KMS-11 (cell line): ENCODE measurements around the gene ANP32A.
A peak's percentile ranks its signal among the peaks of the same experiment; 100 is the strongest.

Experiments
- H2AFZ ChIP-seq: fragments of 200-600 bp; sonication (generic); 2 replicates; pipeline ENCODE4 v1.6.1; 2016; ENCODE audit warnings: antibody characterized with exemption, mixed run types, low read depth
- H3K27ac ChIP-seq: fragments of 200-600 bp; sonication (generic); 2 replicates; pipeline ENCODE4 v1.6.1; 2016; ENCODE audit warnings: mild to moderate bottlenecking, mixed run types
- H3K27me3 ChIP-seq: fragments of 200-600 bp; sonication (generic); 2 replicates; pipeline ENCODE4 v1.6.1; 2017; ENCODE audit warnings: mild to moderate bottlenecking, low read depth, mixed run types, moderate library complexity; ENCODE audit not compliant: insufficient read depth
- H3K36me3 ChIP-seq: fragments of 200-600 bp; sonication (generic); 2 replicates; pipeline ENCODE4 v1.6.1; 2017; ENCODE audit warnings: mild to moderate bottlenecking, mixed run types; ENCODE audit not compliant: insufficient read depth
- H3K4me1 ChIP-seq: fragments of 200-600 bp; sonication (generic); 2 replicates; pipeline ENCODE4 v1.6.1; 2016; ENCODE audit warnings: mild to moderate bottlenecking, low read depth, mixed run types; ENCODE audit not compliant: poor library complexity, severe bottlenecking
- H3K4me2 ChIP-seq: fragments of 200-600 bp; sonication (generic); 2 replicates; pipeline ENCODE4 v1.7.0; 2016; ENCODE audit warnings: mild to moderate bottlenecking, mixed run types
- H3K4me3 ChIP-seq: fragments of 200-600 bp; sonication (generic); IDR thresholded peaks from 2 replicates; pipeline ENCODE4 v1.6.1; 2017; ENCODE audit warnings: low read depth, low read length, mixed read lengths; ENCODE audit not compliant: insufficient read depth
- H3K79me2 ChIP-seq: fragments of 200-600 bp; sonication (generic); 2 replicates; pipeline ENCODE4 v1.6.1; 2016; ENCODE audit warnings: low read depth, mixed run types; ENCODE audit not compliant: insufficient read depth
- H3K9ac ChIP-seq: fragments of 200-600 bp; sonication (generic); 2 replicates; pipeline ENCODE4 v1.6.1; 2016; ENCODE audit warnings: mild to moderate bottlenecking, mixed run types
- H4K20me1 ChIP-seq: fragments of 200-600 bp; sonication (generic); 2 replicates; pipeline ENCODE4 v1.6.1; 2016; ENCODE audit warnings: mild to moderate bottlenecking, mixed run types; ENCODE audit not compliant: insufficient read depth
- CTCF ChIP-seq: fragments of 200-600 bp; sonication (generic); conservative IDR thresholded peaks from 2 replicates; pipeline ENCODE4 v1.6.1; 2017; ENCODE audit warnings: low read depth, mild to moderate bottlenecking, antibody characterized with exemption, low read length, moderate library complexity, mixed read lengths

Gene ANP32A

GRCh38 chr15:68782589-68783161, 38.0 kb downstream of the ANP32A start:
- no peaks in the 10 kb centered on the region for H3K27me3 ChIP-seq
- no peak overlapping the region for H3K27ac ChIP-seq
- H3K4me3 ChIP-seq = no peak overlapping the region
- no peak overlapping the region for H3K4me2 ChIP-seq
- no peak overlapping the region for H2AFZ ChIP-seq
- no peak overlapping the region for H3K9ac ChIP-seq
- H3K79me2 ChIP-seq = peaks cover 14% of the 10 kb centered on the region
- no peak for TF ChIP-seq CTCF
- H3K4me1 ChIP-seq = peaks cover 39% of the 10 kb centered on the region
- H3K36me3 ChIP-seq = peaks cover 14% of the 10 kb centered on the region; the same call in 1 of the 2 replicates
- H4K20me1 ChIP-seq = no peaks in the 10 kb centered on the region; the same call in 1 of the 2 replicates

- Histone ChIP-seq H3K27me3 (no peaks in the 10 kb centered on the region), H3K9ac (no peak overlapping the region), H3K4me2 (no peak overlapping the region), H3K4me1 (peaks cover 46% of the 10 kb centered on the region), H3K36me3 (peaks cover 12% of the 10 kb centered on the region; the same call in 1 of the 2 replicates), H4K20me1 (no peaks in the 10 kb centered on the region; the same call in 1 of the 2 replicates), H3K79me2 (peaks cover 7% of the 10 kb centered on the region), H3K27ac (no peak overlapping the region), H3K4me3 (no peak overlapping the region), H2AFZ (no peak overlapping the region)
- no peak for TF ChIP-seq CTCF
Observed at GRCh38 chr15:68781766-68782588, 38.7 kb downstream of the ANP32A start.

- peaks cover 12% of the 10 kb centered on the region; the same call in 1 of the 2 replicates for H3K36me3 ChIP-seq
- no peak overlapping the region for H3K9ac ChIP-seq
- no peaks in the 10 kb centered on the region; the same call in 1 of the 2 replicates for H4K20me1 ChIP-seq
- no peak overlapping the region for H3K4me3 ChIP-seq
- TF ChIP-seq CTCF = no peak
- no peak overlapping the region for H3K4me2 ChIP-seq
- H3K79me2 ChIP-seq = peaks cover under 1% of the 10 kb centered on the region
- H3K27ac ChIP-seq = no peak overlapping the region
- H3K4me1 ChIP-seq = peaks cover 54% of the 10 kb centered on the region
- no peaks in the 10 kb centered on the region for H3K27me3 ChIP-seq
- no peak overlapping the region for H2AFZ ChIP-seq
Observed at GRCh38 chr15:68781217-68781616, 39.5 kb downstream of the ANP32A start.

GRCh38 chr15:68778876-68779275, 41.8 kb downstream of the ANP32A start:
- no peaks in the 10 kb centered on the region for H3K27me3 ChIP-seq
- H4K20me1 ChIP-seq = no peaks in the 10 kb centered on the region; the same call in 1 of the 2 replicates
- H3K36me3 ChIP-seq = peaks cover 7% of the 10 kb centered on the region; the same call in 1 of the 2 replicates
- H2AFZ ChIP-seq = no peak overlapping the region
- no peak overlapping the region for H3K9ac ChIP-seq
- 0 out of 2 replicates have a peak, but pooled peaks have one; percentile 14 for TF ChIP-seq CTCF
- no peak overlapping the region for H3K27ac ChIP-seq
- H3K4me1 ChIP-seq = peaks cover 50% of the 10 kb centered on the region
- H3K79me2 ChIP-seq = no peaks in the 10 kb centered on the region; the same call in 1 of the 2 replicates
- H3K4me3 ChIP-seq = no peak overlapping the region
- H3K4me2 ChIP-seq = no peak overlapping the region
